ENCODE measurements around the gene DYNLT1. TPM values are rescaled to one million over a fixed set of nuclear protein-coding genes. Genes with fewer than 3 reads are reported as not detected.
A peak's percentile ranks its signal among the peaks of the same experiment; 100 is the strongest.

Gene DYNLT1
- total and polyA plus RNA-seq, 2 experiments from 2014 or later = 82.6 to 219 TPM

GRCh38 chr6:158686791-158687381 lies 42.3 kb upstream of the DYNLT1 start:
- H3K79me2 ChIP-seq = no peaks in the 10 kb centered on the region
- no peaks in the 10 kb centered on the region for H3K9me2 ChIP-seq (replicated peaks; ENCODE audit: insufficient read depth)
- H3K27me3 ChIP-seq = no peaks in the 10 kb centered on the region
- no peak overlapping the region for H3K4me3 ChIP-seq
- H3K9me3 ChIP-seq (ENCODE audit: low read depth) = no peaks in the 10 kb centered on the region
- WGBS (ENCODE audit: low lambda C conversion rate, missing lambda C conversion rate) = 77% methylated on average over 7 of the region's 7 CpGs
- no peaks in the 10 kb centered on the region for H4K20me1 ChIP-seq (ENCODE audit: insufficient read depth, poor library complexity, severe bottlenecking)
- no peak for DNase-seq (ENCODE audit: low spot score)
- H3K4me1 ChIP-seq (ENCODE audit: insufficient read depth) = no peaks in the 10 kb centered on the region
- H3K36me3 ChIP-seq (replicated peaks; ENCODE audit: insufficient read depth, low read depth) = no peaks in the 10 kb centered on the region
- H2AFZ ChIP-seq = no peak overlapping the region
- H3K27ac ChIP-seq = peak overlapping the region; percentile 36
- H3K4me2 ChIP-seq = no peak overlapping the region
- TF ChIP-seq EZH2 (IDR thresholded peaks at IDR 0.05; ENCODE audit: borderline replicate concordance) (no peak), CTCF (IDR thresholded peaks at IDR 0.05; ENCODE audit: poor library complexity) (no peak), EZH2phosphoT487 (IDR thresholded peaks at IDR 0.05; ENCODE audit: low read depth, severe bottlenecking, unreplicated experiment) (no peak)

- 49% methylated on average over 4 of the region's 4 CpGs for WGBS (ENCODE audit: low lambda C conversion rate, missing lambda C conversion rate)
Measured at GRCh38 chr6:158686311-158686710, 41.8 kb upstream of the DYNLT1 start.

GRCh38 chr6:158684745-158685324 lies 40.3 kb upstream of the DYNLT1 start:
- no peak for DNase-seq (ENCODE audit: low spot score)

More at GRCh38 chr6:158686311-158686710, 41.8 kb upstream of the DYNLT1 start:
- no peaks in the 10 kb centered on the region for H4K20me1 ChIP-seq (ENCODE audit: insufficient read depth, poor library complexity, severe bottlenecking)
- H3K27ac ChIP-seq = peak overlapping the region; percentile 36
- H3K4me3 ChIP-seq = no peak overlapping the region
- TF ChIP-seq EZH2 (IDR thresholded peaks at IDR 0.05; ENCODE audit: borderline replicate concordance) (no peak), CTCF (IDR thresholded peaks at IDR 0.05; ENCODE audit: poor library complexity) (no peak), EZH2phosphoT487 (IDR thresholded peaks at IDR 0.05; ENCODE audit: low read depth, severe bottlenecking, unreplicated experiment) (no peak)
- DNase-seq (ENCODE audit: low spot score) = no peak
- H3K79me2 ChIP-seq = no peaks in the 10 kb centered on the region
- no peaks in the 10 kb centered on the region for H3K27me3 ChIP-seq
- no peaks in the 10 kb centered on the region for H3K36me3 ChIP-seq (replicated peaks; ENCODE audit: insufficient read depth, low read depth)
- no peak overlapping the region for H2AFZ ChIP-seq
- no peaks in the 10 kb centered on the region for H3K9me2 ChIP-seq (replicated peaks; ENCODE audit: insufficient read depth)
- no peaks in the 10 kb centered on the region for H3K9me3 ChIP-seq (ENCODE audit: low read depth)
- H3K4me2 ChIP-seq = no peak overlapping the region
- H3K4me1 ChIP-seq (ENCODE audit: insufficient read depth) = no peaks in the 10 kb centered on the region

More at GRCh38 chr6:158684745-158685324, 40.3 kb upstream of the DYNLT1 start:
- no peak overlapping the region for H3K4me3 ChIP-seq
- H3K9me3 ChIP-seq (ENCODE audit: low read depth) = no peaks in the 10 kb centered on the region
- H4K20me1 ChIP-seq (ENCODE audit: insufficient read depth, poor library complexity, severe bottlenecking) = no peaks in the 10 kb centered on the region
- H3K36me3 ChIP-seq (replicated peaks; ENCODE audit: insufficient read depth, low read depth) = no peaks in the 10 kb centered on the region
- H2AFZ ChIP-seq = no peak overlapping the region
- WGBS (ENCODE audit: low lambda C conversion rate, missing lambda C conversion rate) = 65% methylated on average over 4 of the region's 5 CpGs
- H3K27ac ChIP-seq = peak overlapping the region; percentile 50
- no peaks in the 10 kb centered on the region for H3K79me2 ChIP-seq
- no peaks in the 10 kb centered on the region for H3K9me2 ChIP-seq (replicated peaks; ENCODE audit: insufficient read depth)
- no peaks in the 10 kb centered on the region for H3K4me1 ChIP-seq (ENCODE audit: insufficient read depth)
- TF ChIP-seq CTCF (IDR thresholded peaks at IDR 0.05; ENCODE audit: poor library complexity) (no peak), EZH2phosphoT487 (IDR thresholded peaks at IDR 0.05; ENCODE audit: low read depth, severe bottlenecking, unreplicated experiment) (no peak), EZH2 (IDR thresholded peaks at IDR 0.05; ENCODE audit: borderline replicate concordance) (no peak)
- no peak overlapping the region for H3K4me2 ChIP-seq
- no peaks in the 10 kb centered on the region for H3K27me3 ChIP-seq
